NCI-H774 (cell line): ENCODE results near the gene FGF11.

Experiments used
- DNase-seq: peaks from one replicate; lab custom pipeline; 2025; lab: John Stamatoyannopoulos, UW

The FGF11 gene

DNA sequence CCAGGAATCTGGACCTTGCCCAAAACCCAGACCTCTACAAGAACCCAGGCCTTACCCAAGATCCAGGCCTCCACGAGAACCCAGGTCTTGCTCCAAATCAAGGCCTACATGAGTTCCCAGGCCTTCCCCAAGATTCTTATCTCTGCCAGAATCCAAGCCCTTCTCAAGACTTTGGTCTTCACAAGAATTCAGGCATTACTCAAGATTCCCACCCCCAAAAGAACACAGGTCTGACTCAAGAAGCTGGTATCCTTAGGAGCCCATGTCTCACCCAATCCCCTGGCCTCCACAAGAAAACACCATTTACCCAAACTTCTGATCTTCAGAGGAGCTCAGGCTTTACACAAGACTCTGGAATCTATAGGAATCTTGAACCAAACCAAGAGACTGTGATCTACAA lies 8.1 kb upstream of the FGF11 start:
- DNase-seq: no peak

DNA sequence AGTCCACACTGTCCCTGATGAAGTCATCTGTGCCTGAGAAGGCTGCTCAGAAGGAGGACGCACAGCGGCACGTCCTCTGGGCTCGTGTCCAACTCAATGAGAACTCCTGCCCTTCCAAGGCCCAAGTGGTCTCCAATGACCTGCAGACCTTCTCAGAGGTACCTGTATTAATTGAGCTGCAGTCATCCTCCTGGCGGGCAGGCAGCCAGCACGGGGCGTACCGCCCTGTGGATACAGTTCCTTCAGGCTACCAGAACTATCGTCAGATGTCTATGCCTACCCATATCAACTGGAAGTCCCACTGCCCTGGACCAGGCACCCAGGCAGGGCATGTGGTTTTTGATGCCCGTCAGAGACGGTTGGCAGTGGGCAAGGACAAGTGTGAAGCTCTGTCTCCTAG lies 7.0 kb upstream of the FGF11 start:
- DNase-seq: no peak

DNA sequence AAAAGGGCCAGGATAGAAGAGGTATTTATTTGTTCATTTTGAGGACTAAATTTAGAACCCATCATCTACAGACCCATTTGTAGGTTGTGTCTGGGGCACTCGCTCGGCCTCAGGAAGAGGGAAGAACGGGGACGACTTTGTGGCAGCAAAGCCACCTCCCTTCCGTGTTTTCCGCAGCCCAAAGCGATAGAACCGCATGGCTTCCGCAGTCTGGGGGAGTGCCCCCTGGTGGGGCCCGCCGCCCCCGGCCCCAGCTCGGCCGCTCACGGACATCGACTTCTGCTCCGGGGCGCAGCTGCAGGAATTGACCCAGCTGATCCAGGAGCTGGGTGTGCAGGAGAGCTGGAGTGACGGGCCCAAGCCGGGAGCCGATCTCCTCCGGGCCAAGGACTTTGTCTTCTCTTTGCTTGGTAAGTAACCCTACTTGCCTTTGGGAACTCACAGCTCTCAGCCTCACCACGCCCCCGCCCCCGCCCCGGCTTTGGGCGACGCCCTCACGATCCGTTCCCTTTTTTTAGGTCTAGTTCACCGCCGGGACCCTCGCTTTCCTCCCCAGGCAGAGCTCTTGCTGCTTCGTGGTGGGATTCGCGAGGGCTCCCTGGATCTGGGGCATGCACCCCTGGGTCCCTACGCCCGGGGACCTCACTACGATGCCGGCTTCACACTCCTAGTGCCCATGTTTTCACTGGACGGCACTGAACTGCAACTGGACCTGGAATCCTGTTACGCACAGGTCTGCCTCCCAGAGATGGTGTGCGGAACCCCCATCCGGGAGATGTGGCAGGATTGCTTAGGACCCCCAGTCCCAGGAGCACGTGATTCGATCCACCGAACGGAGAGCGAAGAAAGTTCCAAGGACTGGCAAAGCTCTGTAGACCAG lies 3.4 kb upstream of the FGF11 start:
- DNase-seq: no peak

DNA sequence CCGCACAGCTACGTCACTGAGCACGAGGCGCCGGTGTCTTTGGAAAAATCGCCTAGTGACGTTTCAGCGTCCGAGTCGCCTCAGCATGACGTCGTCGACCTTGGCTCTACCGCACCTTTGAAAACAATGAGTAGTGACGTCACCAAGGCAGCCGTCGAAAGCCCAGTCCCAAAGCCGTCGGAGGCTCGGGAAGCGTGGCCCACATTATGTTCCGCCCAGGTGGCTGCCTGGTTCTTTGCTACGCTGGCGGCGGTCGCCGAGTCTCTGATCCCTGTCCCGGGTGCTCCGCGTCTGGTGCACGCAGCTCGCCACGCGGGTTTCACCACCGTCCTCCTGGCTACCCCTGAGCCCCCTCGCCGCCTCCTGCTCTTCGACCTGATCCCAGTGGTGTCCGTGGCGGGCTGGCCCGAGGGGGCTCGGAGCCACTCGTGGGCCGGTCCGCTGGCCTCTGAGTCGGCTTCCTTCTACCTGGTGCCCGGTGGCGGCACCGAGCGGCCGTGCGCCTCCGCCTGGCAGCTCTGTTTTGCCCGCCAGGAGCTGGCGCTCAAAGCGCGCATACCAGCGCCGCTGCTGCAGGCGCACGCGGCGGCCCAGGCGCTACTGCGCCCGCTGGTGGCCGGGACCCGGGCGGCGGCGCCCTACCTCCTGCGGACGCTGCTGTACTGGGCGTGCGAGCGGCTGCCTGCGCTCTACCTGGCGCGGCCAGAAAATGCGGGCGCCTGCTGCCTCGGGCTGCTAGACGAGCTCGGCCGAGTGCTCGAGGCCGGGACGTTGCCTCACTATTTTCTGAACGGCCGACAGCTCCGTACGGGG lies 2.5 kb upstream of the FGF11 start:
- DNase-seq: peak; percentile 48

DNA sequence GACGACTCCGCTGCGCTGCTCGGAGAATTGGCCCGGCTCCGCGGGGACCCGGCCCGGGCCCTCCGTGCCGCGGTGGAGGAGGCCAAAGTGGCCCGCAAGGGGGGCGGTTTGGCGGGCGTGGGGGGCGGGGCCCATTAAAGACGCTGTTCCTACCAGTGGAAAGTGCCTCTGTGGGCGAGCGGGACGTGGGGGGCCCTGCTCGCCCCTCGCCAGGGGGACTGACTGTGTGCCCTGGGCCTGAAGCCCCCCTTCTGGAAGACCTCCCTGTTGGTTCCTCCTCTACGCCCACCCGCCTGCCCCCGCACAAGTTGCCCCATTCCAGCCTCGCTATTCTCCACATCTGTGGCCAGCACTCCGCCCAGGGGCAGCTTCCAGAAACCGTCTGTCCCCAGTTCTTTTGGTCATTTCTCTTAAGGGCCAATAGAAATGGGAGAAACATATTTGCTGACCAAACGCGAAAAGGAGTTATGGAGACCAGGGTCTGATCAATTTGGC lies 1.9 kb upstream of the FGF11 start:
- DNase-seq: no peak

DNA sequence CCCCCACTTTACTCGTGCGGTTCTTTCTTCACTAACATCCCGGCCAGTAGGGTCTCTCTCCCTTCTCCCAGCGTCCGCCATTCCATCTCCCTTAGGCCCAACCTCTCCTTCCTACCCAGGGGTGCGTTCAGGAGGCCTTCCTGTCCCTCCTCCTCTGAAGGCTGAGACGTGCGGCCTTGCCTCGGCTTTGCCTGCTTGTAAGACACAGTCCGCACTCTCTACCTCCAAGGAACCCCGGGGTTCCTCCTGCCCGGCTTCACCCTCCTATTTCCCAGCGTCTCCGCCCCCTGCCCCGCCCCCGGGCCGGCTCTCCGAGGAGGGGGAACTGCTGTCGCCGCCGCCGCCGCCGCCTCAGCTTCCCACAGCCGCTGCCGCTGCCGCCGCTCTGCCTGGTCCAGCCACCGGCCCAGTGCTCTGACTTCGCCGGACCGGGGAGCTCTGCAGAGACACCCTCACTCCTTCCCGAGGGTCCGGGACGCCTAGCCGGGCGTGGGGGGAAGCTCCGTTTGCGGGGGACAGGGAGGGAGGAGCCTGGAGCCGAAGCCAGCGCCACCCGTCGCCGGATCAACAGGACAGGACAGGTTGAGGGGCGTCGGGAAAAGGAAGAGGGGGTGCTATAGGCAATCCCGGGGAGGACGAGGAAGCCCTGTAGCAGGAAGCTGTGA lies 1.2 kb upstream of the FGF11 start:
- DNase-seq: no peak

DNA sequence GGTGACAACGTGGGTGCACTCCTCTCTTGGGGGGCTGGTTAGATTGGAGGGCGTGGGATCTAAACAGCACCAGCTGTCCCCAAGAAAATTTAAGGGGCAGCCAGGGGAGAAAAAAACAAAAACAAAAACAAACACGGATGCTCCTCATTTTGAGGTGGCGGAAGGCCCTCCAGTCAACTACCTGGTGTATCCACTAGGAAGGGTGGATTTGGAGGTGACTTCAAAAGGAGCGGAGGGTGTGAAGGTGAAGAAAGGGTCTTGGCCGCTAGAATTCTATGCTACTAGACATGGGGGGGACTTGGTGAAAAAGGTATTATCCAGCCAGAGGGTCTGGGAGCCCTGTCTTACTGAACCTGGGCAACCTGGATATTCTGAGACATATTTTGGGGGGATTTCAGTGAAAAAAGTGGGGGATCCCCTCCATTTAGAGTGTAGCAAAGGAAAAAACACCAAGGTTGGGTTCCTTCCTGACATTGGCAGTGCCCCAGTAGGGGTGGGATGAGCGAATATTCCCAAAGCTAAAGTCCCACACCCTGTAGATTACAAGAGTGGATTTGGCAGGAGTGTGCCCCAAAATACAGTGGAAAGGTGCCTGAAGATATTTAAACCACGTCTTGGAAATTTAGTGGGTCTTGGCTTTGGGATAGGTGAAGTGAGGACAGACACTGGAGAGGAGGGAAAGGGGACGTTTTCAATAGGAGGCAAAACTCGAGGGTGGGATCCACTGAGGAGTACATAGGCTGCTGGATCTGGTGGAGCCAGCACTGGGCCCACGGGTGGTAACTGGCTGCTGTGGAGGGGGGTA lies 454 bp upstream of the FGF11 start:
- DNase-seq: no peak

DNA sequence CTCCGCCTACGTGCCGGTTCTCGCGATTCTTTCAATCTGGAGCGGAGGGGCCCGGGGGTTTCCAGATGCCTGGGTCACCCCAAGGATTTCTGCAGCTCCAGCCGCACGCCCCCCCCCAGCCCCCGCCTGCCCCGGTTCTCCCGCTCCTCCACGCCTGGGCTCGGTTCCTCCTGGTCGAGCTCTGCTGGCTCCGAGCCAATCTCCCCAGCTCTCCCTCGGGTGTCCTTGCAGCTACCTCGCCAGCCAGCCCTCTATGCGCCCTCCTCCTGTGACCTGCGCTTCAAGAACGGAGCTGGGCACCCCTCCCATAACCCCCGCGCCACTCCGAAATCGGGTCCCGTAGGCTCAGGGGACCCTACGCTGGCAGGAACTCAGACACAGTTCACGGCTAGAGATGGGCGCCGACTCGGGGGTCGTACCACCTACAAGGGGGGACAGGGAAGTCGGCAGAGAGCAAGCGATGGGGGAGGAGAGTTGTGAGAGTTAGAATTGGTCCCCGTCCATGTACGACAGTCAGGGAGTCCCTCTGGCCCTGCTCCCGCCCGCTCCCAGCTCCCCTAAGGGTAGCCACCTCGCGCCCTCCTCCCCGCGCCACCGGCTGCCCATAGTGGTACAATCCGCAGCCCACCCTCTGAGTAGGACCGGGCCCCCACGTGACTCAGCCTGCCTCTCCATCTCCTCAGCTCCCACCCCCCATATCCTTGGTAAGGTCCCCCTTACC lies 961 bp downstream of the FGF11 start:
- no peak for DNase-seq

DNA sequence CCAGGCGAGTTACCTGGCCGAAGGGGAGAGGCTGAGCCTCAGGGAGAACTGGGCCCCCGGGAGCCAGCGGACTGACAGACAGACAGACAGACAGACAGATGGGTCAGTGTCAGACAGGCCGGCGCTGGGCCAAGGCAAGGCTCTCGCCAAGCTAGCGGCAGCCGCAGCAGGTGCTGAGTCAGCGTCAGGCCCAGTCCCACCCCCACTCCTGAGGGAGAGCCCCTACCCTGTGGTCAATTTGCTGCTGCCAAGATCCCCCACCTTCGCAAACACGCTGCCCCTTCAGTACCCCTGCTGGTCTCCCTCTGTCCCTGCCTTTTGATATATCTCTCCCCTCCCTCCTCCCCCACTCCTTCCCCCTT lies 1.5 kb downstream of the FGF11 start:
- DNase-seq: no peak

DNA sequence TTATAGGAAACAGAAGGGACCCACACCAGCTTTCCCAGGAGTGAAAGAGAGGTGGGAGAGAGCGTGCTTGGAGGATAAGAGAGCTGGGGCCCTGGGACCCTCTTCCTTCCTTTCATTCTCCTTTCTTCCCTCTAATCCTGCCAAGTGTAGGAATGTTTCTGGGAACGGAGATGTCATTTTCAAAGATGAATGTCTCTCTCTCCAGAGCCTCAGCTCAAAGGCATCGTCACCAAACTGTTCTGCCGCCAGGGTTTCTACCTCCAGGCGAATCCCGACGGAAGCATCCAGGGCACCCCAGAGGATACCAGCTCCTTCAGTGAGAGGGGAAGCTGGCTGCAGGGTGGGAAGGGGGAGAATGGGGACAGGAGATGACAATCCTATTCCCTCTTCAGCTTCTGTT lies 2.0 kb downstream of the FGF11 start:
- no peak for DNase-seq

DNA sequence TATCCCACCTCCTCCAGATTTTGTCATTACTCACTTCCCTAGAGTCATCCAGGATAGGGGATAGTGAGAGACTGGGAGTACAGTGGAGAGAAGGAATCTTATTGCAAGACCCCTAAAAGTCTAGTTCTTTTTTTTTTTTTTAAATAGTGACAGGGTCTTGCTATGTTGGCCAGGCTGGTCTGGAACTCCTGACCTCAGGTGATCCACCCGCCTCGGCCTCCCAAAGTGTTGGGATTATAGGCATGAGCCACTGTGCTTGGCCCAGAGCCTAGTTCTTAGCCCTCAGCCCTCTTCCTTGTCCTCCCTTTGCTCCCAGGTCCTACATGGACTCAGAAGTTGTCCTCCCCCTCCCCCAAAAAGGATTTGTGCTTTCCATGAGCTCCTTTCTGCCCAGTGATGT lies 2.8 kb downstream of the FGF11 start:
- DNase-seq: no peak

DNA sequence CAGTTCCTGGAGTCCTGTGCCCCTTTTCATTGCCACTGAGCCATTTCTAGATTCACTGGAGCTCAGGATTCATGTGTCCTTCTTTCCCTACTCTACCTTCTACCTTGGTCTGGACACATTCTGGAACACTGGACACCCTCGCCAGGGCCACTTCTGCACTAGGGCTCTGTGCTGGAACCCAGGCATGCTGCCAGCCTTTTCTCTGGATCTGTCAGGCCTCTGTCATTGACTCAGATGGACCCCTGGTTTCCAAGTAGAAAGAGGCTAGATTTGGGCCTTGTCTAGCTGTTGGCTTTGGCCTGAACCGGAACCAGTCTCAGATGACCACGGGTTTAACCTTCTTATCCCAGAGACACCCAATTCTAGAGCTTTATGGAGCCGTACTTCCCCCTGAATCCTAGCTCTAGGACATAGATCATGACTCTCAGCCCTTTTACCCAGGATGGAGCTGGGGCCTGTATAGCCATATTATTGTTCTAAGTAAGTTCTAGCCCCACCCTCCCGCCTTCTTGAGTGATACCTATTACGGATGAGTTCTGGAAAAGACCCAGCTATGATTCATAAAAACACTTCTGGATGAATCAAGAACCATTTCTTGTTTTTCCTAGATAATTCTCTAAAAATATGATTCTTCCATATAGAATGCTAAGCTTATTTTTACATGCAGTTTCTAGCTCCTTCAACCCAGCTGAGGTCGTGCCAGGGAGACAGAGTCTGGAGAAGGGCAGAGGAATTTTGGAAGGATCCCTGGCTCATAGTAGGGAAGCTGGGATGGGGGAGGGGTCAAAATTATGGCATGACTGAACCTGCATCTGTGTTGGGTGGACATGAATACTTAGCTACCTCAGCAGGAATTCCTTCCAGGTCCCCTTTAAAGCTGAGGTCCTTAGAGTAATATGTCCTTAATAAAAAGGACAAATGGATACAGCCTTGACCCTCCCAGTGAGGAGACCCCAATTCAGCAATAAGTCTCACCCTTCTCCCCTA lies 4.5 kb downstream of the FGF11 start:
- DNase-seq: no peak

DNA sequence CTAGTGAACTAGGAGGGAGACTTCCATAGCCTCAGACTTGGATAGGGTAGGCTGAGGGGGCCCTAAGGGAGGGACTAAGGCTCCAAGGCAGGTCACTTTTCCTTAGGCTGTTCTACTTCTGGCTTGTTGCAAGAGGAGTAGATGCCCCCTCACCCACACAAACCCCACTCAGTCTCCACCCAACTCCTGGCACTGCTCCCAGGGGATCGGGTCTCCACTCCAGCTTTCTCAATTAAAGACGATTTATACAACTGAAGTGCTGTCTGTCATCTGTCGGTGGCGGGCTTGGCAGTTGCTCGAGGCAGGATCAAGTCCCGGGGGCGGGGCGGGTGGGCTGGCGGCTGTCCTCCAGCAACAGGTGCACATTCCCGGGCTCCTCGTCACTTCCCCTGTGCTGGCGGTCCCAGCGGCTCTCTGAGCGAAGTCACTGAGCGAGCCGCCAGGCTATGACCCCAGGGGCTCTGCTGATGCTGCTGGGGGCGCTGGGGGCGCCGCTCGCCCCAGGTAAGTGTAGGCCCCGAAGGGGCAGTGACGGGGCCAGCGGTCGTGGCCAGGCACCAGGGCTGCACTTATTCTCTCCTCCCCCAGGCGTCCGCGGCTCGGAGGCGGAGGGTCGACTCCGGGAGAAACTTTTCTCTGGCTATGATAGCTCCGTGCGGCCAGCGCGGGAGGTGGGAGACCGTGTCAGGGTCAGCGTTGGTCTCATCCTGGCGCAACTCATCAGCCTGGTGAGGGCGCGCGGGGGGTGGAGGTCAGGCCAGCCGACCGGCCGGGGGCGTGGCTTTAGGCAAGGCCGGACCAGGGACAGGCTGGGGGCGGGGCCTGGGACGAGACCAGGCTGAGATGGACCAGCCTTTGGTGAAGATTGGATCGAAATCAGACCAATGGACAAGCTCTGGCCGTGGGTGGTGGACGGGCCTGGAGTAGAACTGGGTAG lies 5.6 kb downstream of the FGF11 start, which contains the start of gene CHRNB1:
CHRNB1 (plus strand) TSS at position 380 of the 937 bp plus-strand sequence; CDS start at position 447, 67 bp downstream.
- peak; percentile 35 for DNase-seq

DNA sequence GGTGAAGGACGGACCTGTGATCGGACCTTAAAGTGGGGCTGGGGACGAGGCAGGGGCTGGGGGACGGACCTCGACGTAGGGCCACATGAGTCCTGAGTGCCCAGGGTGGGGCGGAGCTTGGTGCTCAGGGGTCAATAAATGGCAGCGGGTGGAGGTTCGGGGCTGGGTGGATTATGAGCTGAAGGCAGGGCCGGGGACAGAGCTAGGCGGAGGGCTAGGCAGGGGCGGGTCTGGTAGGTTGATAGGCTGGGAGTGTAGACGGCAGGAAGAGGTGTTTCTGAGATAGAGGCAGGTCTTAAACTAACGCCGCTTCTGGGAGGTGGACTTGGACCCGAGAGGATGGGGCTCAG lies 6.3 kb downstream of the FGF11 start:
- DNase-seq: peak; percentile 24

DNA sequence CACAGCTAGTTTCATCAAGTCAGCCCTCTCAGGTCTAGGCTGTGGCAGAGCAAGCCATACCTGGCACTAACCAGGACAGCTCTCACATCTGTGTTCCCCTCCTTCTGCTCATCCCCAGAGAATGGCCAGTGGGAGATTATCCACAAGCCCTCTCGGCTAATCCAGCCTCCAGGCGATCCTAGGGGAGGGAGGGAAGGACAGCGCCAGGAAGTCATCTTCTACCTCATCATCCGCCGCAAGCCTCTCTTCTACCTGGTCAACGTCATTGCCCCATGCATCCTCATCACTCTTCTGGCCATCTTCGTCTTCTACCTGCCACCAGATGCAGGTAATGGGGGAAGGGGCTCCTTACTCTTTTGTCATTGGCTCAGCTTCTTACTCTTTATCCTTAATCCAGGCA lies 9.1 kb downstream of the FGF11 start:
- no peak for DNase-seq

DNA sequence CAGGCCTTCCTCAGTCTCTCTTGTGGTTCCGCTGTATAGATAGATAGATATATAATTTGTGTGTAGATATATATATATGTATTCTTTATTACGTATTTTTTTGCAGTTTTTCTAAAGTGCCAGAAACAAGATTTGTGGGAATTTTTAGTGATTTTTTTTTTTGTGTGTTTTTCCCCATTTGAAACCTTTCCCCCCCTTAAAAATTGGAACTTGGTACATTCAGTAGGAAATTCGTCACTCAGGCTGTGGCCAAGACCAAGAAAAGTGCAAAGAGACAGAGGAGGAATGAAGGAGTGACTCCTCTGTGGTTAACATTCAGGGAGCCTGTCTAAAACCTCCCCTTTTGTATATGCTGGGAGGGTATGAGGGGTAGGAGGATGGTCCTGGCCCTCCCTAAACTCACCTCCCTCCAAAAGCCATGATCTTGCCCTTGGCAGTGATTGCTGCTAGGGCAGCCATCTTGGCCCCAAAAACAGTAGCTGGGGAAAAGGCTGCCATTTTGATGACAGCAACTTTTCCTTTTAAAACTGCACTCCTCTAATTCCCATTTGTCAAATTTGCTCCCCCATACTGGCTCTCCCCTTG lies 20.7 kb downstream of the FGF11 start:
- DNase-seq: no peak

DNA sequence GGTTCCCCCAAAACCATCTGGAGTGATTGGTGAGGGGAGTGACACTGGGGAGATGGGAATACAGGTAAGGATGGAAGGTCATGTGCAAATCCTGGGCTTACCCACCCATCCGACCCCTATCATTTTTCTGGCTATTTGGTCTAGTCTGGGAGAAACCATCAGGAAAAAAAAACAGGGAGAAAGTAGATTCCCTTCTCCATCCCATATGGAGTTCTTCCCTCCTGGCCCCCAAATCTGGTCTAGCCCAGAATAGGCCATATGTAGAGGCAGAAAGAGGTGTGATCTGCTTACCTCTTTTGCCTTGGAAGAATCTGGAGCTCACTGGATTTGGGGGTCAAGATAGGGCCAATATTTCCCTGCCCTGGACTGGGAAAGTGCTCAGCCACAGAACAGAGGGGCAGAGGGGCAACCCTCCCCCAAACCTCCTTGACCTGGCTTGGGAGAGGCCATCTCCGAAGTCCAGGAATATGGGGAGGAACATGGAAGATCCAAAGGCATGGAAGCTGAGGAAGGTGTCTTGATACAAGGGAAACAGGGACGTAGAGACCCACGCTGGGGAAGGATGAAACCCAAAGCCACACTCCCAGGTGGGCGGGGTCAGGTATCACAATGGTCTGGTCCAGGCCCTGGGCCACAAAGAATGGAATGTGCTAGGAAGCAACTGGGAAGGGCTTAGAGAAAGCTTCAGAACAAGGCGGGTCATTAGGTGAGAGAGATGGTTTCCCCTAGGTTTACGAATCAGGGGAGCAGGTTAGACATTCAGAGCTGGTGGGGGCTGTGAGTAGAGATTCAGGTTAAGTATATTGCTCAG lies 21.7 kb downstream of the FGF11 start:
- no peak for DNase-seq
